ENCODE results near the gene KPNA2. TPM values are rescaled to one million over a fixed set of nuclear protein-coding genes. Genes with fewer than 3 reads are reported as not detected.

The KPNA2 gene
- total and polyA plus RNA-seq, 2 of the 13 experiments (the other 11 are each of a cell fraction or from before 2014, with no cell fraction given), result 111 to 305 TPM

DNA sequence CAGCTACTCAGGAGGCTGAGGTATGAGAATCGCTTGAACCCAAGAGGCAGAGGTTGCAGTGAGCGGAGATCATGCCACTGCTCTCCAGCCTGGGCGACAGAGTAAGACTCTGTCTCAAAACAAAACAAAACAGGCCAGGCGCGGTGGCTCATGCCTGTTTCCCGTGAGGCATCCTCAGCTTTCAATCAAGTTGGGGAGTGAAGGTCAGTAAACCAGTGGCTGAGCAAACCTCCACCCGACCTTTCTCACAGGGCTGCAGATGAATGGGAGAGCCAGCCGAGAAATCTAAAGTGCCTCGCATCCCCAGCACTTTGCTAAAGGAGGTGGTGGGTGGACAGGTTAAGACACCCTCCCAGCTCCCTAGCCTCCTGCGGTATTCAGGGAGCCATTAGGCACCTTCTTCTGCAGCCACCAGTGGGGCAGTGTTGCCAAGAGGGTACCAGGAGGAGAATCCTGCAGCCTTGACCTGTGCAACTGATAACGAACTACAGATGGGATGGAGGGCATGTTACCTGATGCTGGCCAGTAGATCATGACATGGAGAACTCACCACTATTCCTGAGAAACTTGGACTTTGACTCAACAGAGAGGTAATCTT is 59.0 kb downstream of the KPNA2 start:
- no peaks in the 10 kb centered on the region for H4K20me1 ChIP-seq (ENCODE audit: insufficient read depth, low read length)
- H3K9me3 ChIP-seq (ENCODE audit: low read length), result no peaks in the 10 kb centered on the region
- no peaks in the 10 kb centered on the region; a peak in 1 of 5 replicates for H3K27me3 ChIP-seq (ENCODE audit: control insufficient read depth in 1 of 2, insufficient read depth in 2 of 2, low read length in 2 of 2)
- H2AFZ ChIP-seq (ENCODE audit: low read length), result no peak overlapping the region
- H3K79me2 ChIP-seq (ENCODE audit: insufficient read depth, low read length), result no peaks in the 10 kb centered on the region
- no peak overlapping the region for H3K27ac ChIP-seq (ENCODE audit: extremely low read length, insufficient read depth, low read length)
- peaks cover 28% of the 10 kb centered on the region for H3K4me1 ChIP-seq (ENCODE audit: insufficient read depth, low read length)
- FAIRE-seq (no peak), DNase-seq (ENCODE audit: low spot score) (peak; percentile 21), ATAC-seq (peak; percentile 74)
- H3K9ac ChIP-seq (ENCODE audit: insufficient read depth, low read depth, low read length), result no peak overlapping the region
- H3K36me3 ChIP-seq (replicated peaks in 1 of 2; ENCODE audit: control insufficient read depth in 1 of 2, insufficient read depth in 2 of 2, low read length in 2 of 2), result no peaks in the 10 kb centered on the region
- POLR2A ChIA-PET, result no interaction called here
- in situ Hi-C loops (cut with HindIII; ENCODE audit: extremely low pct_ligation_motif_present, low pct_unique_long_range_greater_than_20kb) (no loop called here), intact Hi-C loops (cut with micrococcal nuclease; ENCODE audit: unreplicated experiment) (no loop called here)
- H3K4me3 ChIP-seq (replicated peaks in 1 of 3; ENCODE audit: insufficient read depth in 1 of 3, low read depth in 2 of 3, low read length in 3 of 3), result peak overlapping the region in 1 of 3 experiments; percentile 1; a peak in 1 of 6 replicates
- 28% methylated on average over 11 of the region's 11 CpGs for WGBS (ENCODE audit: low lambda C conversion rate)
- H3K4me2 ChIP-seq (ENCODE audit: low read depth, low read length), result peak overlapping the region; percentile 33
- BruUV-seq (replicated peaks), result no TSS peak
- CTCF ChIA-PET (ENCODE audit: low intra/inter-chr PET ratio, low total read pairs), result no interaction called here
- TF ChIP-seq MIXL1 (CRISPR knock-in tag; IDR thresholded peaks at IDR 0.05), result 0 out of 2 replicates have a peak, but pooled peaks have one; percentile 29
- TF ChIP-seq, protein P1, sequence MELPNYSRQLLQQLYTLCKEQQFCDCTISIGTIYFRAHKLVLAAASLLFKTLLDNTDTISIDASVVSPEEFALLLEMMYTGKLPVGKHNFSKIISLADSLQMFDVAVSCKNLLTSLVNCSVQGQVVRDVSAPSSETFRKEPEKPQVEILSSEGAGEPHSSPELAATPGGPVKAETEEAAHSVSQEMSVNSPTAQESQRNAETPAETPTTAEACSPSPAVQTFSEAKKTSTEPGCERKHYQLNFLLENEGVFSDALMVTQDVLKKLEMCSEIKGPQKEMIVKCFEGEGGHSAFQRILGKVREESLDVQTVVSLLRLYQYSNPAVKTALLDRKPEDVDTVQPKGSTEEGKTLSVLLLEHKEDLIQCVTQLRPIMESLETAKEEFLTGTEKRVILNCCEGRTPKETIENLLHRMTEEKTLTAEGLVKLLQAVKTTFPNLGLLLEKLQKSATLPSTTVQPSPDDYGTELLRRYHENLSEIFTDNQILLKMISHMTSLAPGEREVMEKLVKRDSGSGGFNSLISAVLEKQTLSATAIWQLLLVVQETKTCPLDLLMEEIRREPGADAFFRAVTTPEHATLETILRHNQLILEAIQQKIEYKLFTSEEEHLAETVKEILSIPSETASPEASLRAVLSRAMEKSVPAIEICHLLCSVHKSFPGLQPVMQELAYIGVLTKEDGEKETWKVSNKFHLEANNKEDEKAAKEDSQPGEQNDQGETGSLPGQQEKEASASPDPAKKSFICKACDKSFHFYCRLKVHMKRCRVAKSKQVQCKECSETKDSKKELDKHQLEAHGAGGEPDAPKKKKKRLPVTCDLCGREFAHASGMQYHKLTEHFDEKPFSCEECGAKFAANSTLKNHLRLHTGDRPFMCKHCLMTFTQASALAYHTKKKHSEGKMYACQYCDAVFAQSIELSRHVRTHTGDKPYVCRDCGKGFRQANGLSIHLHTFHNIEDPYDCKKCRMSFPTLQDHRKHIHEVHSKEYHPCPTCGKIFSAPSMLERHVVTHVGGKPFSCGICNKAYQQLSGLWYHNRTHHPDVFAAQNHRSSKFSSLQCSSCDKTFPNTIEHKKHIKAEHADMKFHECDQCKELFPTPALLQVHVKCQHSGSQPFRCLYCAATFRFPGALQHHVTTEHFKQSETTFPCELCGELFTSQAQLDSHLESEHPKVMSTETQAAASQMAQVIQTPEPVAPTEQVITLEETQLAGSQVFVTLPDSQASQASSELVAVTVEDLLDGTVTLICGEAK (IDR thresholded peaks at IDR 0.05), result no peak
- TF ChIP-seq, protein P1 (CRISPR knock-in tag; IDR thresholded peaks at IDR 0.05), result peak; percentile 61; the same call in 1 of the 2 replicates
- TF ChIP-seq ZNF296 (CRISPR knock-in tag; conservative IDR thresholded peaks at IDR 0.05), result no peak
- TF ChIP-seq ZNF564 (CRISPR knock-in tag; IDR thresholded peaks at IDR 0.05), result no peak
- TF ChIP-seq NFIB (CRISPR knock-in tag; IDR thresholded peaks at IDR 0.05; ENCODE audit: borderline replicate concordance), result no peak
- TF ChIP-seq ZNF331 (CRISPR knock-in tag; IDR thresholded peaks at IDR 0.05), result 0 out of 2 replicates have a peak, but pooled peaks have one; percentile 23
- no peak for TF ChIP-seq PHF21A (CRISPR knock-in tag; IDR thresholded peaks at IDR 0.05)
- TF ChIP-seq MAZ (IDR thresholded peaks at IDR 0.05; ENCODE audit: borderline replicate concordance, low read depth, low read length), result no peak
- no peak for TF ChIP-seq MAZ (CRISPR knock-in tag; IDR thresholded peaks at IDR 0.05; ENCODE audit: low read depth)
- no peak for TF ChIP-seq HOXA5 (CRISPR knock-in tag; IDR thresholded peaks at IDR 0.05)
- no peak for TF ChIP-seq NCOA2 (CRISPR knock-in tag; IDR thresholded peaks at IDR 0.05)
- no peak for TF ChIP-seq ISX (CRISPR knock-in tag; conservative IDR thresholded peaks at IDR 0.05)
- TF ChIP-seq CBFB (CRISPR knock-in tag; IDR thresholded peaks at IDR 0.05), result no peak
- TF ChIP-seq RELA (CRISPR knock-in tag; IDR thresholded peaks at IDR 0.05), result no peak
- TF ChIP-seq, protein P2, sequence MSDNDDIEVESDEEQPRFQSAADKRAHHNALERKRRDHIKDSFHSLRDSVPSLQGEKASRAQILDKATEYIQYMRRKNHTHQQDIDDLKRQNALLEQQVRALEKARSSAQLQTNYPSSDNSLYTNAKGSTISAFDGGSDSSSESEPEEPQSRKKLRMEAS (IDR thresholded peaks at IDR 0.05), result 0 out of 2 replicates have a peak, but pooled peaks have one; percentile 20
- 0 out of 2 replicates have a peak, but pooled peaks have one; percentile 35 for TF ChIP-seq SALL1 (CRISPR knock-in tag; IDR thresholded peaks at IDR 0.05)
- TF ChIP-seq ZBTB7B (CRISPR knock-in tag; IDR thresholded peaks at IDR 0.05), result no peak
- TF ChIP-seq ZNF333 (CRISPR knock-in tag; IDR thresholded peaks at IDR 0.05; ENCODE audit: borderline replicate concordance), result no peak

Data from HepG2 (cell line).